GM20000 (cell line): ENCODE measurements around the gene KRT27.

Experiments
- DNase-seq: peaks from one replicate; pipeline ENCODE4 v3.0.0; 2012; ENCODE audit warnings: low spot score
- CTCF ChIP-seq: IDR thresholded peaks from 2 replicates; pipeline ENCODE4 v1.5.1; 2012; ENCODE audit warnings: mild to moderate bottlenecking, control low read depth; ENCODE audit errors: extremely low read depth, missing control alignments

Gene KRT27

GRCh38 chr17:40727447-40728231 lies 54.7 kb downstream of the KRT27 start:
- peak; percentile 33 for DNase-seq
- TF ChIP-seq CTCF, result no peak

GRCh38 chr17:40726919-40727318 lies 55.4 kb downstream of the KRT27 start:
- no peak for TF ChIP-seq CTCF
- no peak for DNase-seq
